Stimulated activated CD8-positive, alpha-beta memory T cell treated with anti-CD3 and anti-CD28 coated beads, Interleukin-15, amount 100 ng/mL, for 4 hours (primary cell): ENCODE results near the gene METTL9.
"Not testable (repeated sequence)": the region's sequence is repeated elsewhere in the genome, so short reads cannot be mapped to it uniquely, and the experiment has no call there.

ENCODE experiments used
- DNase-seq, 2 donors: peaks; one replicate each; pipeline ENCODE4 v3.0.0-alpha.2; 2020; ENCODE audit warnings: low read depth in 2 of 2

Gene METTL9

GRCh38 chr16:21663889-21664647, 64.7 kb downstream of the METTL9 start, which contains the start of gene OTOA:
OTOA (plus strand) TSS chr16:21663968; CDS start chr16:21678515, 14,547 bp downstream.
- no peak for DNase-seq

- DNase-seq = no peak
Observed at GRCh38 chr16:21664801-21665492, 65.6 kb downstream of the METTL9 start.

- no peak for DNase-seq
Observed at GRCh38 chr16:21666772-21667171, 67.4 kb downstream of the METTL9 start.

GRCh38 chr16:21667575-21667974, 68.2 kb downstream of the METTL9 start:
- no peak for DNase-seq

- no peak for DNase-seq
Observed at GRCh38 chr16:21673469-21673868, 74.1 kb downstream of the METTL9 start.

- not testable (repeated sequence) for DNase-seq
Observed at GRCh38 chr16:21674456-21674855, 75.1 kb downstream of the METTL9 start.

- not testable (repeated sequence) for DNase-seq
Observed at GRCh38 chr16:21680714-21681113, 81.3 kb downstream of the METTL9 start.

GRCh38 chr16:21683184-21683583, 83.8 kb downstream of the METTL9 start:
- no peak for DNase-seq

- no peak for DNase-seq
Observed at GRCh38 chr16:21684199-21684598, 84.8 kb downstream of the METTL9 start.

GRCh38 chr16:21685034-21685455, 85.7 kb downstream of the METTL9 start:
- no peak for DNase-seq

GRCh38 chr16:21689107-21689506, 89.7 kb downstream of the METTL9 start:
- no peak for DNase-seq

GRCh38 chr16:21690967-21691366, 91.6 kb downstream of the METTL9 start:
- DNase-seq = not testable (repeated sequence)

GRCh38 chr16:21694609-21695008, 95.2 kb downstream of the METTL9 start:
- no peak for DNase-seq

GRCh38 chr16:21697032-21697431, 97.7 kb downstream of the METTL9 start:
- DNase-seq = no peak

- no peak for DNase-seq
Observed at GRCh38 chr16:21698169-21699032, 99.0 kb downstream of the METTL9 start.

GRCh38 chr16:21701271-21701670, 101.9 kb downstream of the METTL9 start:
- DNase-seq = no peak

- no peak for DNase-seq
Observed at GRCh38 chr16:21702276-21702675, 102.9 kb downstream of the METTL9 start.

GRCh38 chr16:21703156-21703555, 103.8 kb downstream of the METTL9 start:
- no peak for DNase-seq

- no peak for DNase-seq
Observed at GRCh38 chr16:21703589-21704174, 104.3 kb downstream of the METTL9 start.

GRCh38 chr16:21704266-21704665, 104.9 kb downstream of the METTL9 start:
- DNase-seq = no peak

GRCh38 chr16:21704733-21705132, 105.4 kb downstream of the METTL9 start:
- no peak for DNase-seq
